Stimulated activated CD8-positive, alpha-beta memory T cell treated with anti-CD3 and anti-CD28 coated beads, Interleukin-15, amount 100 ng/mL, for 24 hours (primary cell): ENCODE data around the gene HMSD.
"Not testable (repeated sequence)": the region's sequence is repeated elsewhere in the genome, so short reads cannot be mapped to it uniquely, and the experiment has no call there.

ENCODE experiments used
- DNase-seq: peaks from one replicate; pipeline ENCODE4 v3.0.0-alpha.2; 2020; ENCODE audit warnings: low read depth

The HMSD gene, protein sequence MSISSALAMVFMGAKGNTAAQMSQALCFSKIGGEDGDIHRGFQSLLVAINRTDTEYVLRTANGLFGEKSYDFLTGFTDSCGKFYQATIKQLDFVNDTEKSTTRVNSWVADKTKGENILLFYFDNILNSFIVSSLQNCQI

GRCh38 chr18:63949068-63949737, at the start of gene HMSD:
Gene HMSD, plus strand, starts transcription at chr18:63949301. Its CDS starts 4,155 bp downstream, at chr18:63953456.
- DNase-seq, result no peak

GRCh38 chr18:63903851-63904570, 45.1 kb upstream of the HMSD start:
- no peak for DNase-seq

GRCh38 chr18:63904694-63905093, 44.4 kb upstream of the HMSD start:
- no peak for DNase-seq

GRCh38 chr18:63905361-63905760, 43.7 kb upstream of the HMSD start:
- DNase-seq, result no peak

- DNase-seq, result no peak
Measured at GRCh38 chr18:63906056-63906455, 43.0 kb upstream of the HMSD start.

GRCh38 chr18:63907664-63908063, 41.4 kb upstream of the HMSD start, which contains the start of gene SERPINB10:
Gene SERPINB10, plus strand, starts transcription at chr18:63907958. Its CDS starts 7,553 bp downstream, at chr18:63915511.
- DNase-seq, result no peak

DNA sequence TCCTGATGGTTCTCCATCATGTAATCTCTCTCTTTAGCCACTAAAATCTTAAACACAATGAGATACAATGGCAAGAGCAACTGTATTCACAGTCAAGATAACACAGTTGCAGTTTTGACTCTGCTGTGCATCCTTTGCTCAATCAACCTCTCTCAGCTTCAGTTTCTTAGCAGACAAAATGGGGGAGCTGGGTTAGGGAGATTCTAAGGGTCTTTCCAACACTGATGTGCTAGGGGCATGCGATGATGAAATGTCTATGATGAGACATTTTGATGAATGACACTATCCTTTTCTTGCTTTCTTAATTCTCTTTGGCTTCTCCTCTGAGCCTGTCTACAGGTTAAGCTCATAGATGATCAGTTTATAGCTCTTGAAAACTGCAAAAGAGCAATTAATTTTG, 40.2 kb upstream of the HMSD start:
- no peak for DNase-seq

- DNase-seq, result no peak
Measured at GRCh38 chr18:63909870-63910269, 39.2 kb upstream of the HMSD start.

DNA sequence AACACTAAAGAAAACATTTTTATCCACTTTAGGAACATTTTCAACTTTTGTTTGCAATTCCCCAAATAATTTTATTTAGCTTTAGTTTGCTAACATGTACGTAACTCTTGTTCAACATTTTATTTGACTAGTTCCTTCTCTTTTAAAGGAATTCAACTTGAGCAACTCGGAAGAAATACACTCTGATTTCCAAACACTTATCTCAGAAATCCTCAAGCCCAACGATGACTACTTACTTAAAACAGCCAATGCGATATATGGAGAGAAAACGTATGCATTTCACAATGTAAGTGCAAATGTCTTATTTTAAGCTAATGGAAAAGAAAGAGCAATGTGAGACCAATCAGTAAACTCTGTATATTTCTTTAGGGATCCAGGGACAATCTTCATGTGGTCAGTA, 31.3 kb upstream of the HMSD start:
- no peak for DNase-seq

DNA sequence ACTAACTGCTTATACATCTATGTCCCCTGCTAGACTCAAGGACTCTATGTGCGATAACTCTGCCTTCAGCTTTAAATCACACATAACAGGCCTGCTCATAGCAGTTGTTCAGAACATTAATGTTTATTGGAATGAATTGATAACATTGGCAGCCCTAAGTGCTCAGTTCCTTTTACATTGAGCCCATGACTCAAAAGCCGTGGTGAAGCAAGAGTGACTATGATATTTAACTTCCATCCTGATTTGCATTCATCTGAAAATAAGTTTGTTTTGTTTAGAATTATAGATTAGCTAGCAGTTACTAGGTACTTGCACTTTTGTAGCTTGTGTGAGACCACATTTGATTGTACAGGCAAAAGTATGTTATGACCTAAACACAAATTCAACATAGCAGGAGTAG, 27.1 kb upstream of the HMSD start:
- DNase-seq, result no peak

- DNase-seq, result no peak
Measured at GRCh38 chr18:63924551-63924950, 24.6 kb upstream of the HMSD start.

DNA sequence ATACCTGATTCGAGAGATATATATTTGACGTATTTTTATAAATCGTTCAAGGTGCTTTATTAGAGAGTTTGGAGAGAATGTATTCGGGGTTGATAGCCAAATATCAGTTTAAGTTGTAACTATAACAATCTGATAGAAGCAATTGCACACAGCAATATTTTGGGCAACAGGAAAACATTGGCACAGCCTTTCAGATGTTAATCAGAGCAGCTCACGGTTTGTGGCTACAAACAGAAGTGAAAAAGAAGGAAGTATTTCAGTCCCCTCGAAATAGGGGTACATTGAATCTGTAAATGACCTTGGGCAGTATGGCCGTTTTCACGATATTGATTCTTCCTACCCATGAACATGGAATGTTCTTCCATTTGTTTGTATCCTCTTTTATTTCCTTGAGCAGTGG, 20.8 kb upstream of the HMSD start:
- no peak for DNase-seq

GRCh38 chr18:63929369-63929768, 19.7 kb upstream of the HMSD start:
- not testable (repeated sequence) for DNase-seq

DNA sequence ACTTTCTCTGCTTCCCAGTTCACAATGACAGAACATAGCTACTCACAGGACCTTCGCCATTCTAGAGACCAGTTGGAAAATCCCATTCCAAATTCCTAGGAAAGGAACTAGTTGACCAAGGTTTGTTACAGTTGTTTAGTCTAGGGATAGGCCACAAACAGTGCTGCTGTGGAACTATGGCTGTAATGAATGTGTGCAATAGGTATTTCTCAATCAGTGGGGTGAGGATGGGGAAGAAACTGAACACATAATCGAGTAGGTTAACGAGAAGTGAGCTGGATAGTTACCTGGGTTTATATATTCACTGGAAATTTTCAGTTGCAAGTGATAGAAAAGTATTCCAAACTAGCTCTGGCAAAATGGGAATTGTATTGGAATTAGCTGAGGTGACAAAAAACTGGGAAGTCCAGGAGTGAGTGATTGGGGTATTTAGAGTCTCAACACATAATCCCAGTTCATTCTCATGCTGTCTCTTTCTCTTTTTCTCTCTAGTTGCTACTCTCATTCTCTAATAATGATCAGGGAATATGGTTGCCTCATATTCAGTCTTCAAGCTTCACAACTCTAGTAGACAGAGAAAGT, 18.2 kb upstream of the HMSD start:
- DNase-seq, result no peak

- no peak for DNase-seq
Measured at GRCh38 chr18:63936156-63936931, 12.8 kb upstream of the HMSD start.

GRCh38 chr18:63936932-63937393, 12.1 kb upstream of the HMSD start:
- no peak for DNase-seq

DNA sequence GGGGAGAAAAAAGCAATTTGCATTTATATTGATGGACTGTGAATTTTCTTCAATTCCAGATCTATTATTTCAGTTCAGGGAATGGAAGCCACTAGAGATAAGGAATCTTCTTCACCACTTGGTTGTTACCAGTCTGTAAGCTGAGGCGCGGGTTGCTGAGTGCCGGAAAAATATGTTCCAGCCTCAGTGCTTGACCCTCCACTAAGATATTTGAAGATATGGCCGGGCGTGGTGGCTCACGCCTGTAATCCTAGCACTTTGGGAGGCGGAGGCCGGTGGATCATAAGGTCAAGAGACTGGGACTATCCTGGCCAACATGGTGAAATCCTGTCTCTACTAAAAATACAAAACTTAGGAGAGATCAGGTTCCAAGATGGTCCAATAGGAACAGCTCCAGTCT, 9.1 kb upstream of the HMSD start:
- DNase-seq, result no peak

DNA sequence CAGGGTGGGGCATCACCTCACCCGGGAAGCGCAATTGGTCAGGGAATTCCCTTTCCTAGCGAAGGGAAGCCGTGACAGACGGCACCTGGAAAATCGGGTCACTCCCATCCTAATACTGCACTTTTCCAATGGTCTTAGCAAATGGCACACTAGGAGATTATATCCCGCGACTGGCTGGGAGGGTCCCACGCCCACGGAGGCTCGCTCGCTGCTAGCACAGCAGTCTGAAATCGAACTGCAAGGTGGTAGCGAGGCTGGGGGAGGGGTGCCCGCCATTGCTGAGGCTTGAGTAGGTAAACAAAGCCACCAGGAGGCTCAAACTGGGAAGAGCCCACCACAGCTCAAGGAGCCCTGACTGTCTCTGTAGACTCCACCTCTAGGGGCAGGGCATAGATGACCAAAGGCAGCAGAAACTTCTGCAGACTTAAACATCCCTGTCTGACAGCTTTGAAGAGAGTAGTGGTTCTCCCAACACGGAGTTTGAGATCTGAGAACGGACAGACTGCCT, 8.5 kb upstream of the HMSD start:
- not testable (repeated sequence) for DNase-seq

DNA sequence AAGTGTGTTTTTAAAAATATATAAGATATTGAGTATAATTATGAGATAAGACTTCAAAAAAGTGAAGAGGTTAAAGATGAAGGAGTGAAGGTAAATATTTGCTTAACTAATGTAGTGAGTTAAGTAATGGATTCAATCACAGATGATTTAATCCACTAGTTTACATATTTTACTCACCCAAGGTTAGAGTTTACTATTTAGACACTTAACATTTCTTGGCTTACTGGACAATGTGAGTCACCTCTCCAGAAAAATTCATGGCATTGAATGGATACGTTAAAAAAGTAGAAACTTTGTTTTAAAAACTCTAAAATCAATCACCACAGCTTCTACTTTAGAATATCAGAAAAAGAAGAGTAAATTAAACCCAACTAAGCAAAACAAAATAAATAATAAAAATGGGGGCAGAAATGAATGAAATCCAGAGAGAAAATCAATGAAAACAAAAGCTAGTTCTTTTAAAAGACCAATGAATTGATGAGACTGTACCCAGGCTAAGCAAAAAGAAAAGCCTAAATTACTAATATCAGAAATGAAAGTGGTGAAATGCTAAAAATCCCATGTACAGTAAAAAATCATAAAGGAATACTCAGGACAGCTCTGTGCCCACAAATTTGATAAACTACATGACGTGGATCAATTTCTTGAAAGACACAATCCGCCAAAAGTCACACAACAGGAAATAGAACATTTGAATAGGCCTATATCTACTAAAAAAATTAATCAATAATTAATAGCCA, 1.9 kb upstream of the HMSD start:
- DNase-seq, result no peak

- no peak for DNase-seq
Measured at GRCh38 chr18:63951302-63951705, 2.2 kb downstream of the HMSD start.

DNA sequence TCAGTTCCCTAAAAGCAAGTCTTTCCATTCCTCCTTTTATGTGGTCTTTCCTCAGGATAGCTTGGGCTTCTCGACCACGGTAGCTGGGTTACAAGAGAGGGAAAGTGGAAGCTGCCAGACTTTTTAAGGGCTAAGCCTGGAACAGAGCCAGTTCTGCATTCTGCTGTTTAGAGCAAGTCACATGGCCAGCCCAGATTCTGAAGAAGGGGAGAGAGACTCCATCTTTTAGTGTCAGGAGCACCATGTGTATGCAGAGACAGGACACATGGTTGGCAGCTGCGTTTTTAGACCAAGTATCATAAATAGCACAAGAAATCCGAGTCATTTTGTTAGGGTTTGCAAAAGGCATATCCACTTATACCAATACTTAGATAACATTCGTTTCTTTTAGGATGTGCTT, 4.7 kb downstream of the HMSD start:
- no peak for DNase-seq
